ENCODE data around the gene SFMBT2. TPM values are rescaled to one million over a fixed set of nuclear protein-coding genes. Genes with fewer than 3 reads are reported as not detected.

The SFMBT2 gene
- total RNA-seq, 2 experiments from 2014 or later = 7.9 to 8.3 TPM

- Histone ChIP-seq H3K9me2 (ENCODE audit: insufficient read depth, low read length) (no peaks in the 10 kb centered on the region), H3K36me3 (ENCODE audit: insufficient read depth, low read length) (peaks cover 91% of the 10 kb centered on the region), H3K4me3 (ENCODE audit: low read depth, low read length, poor library complexity, severe bottlenecking) (no peak overlapping the region), H4K20me1 (ENCODE audit: insufficient read depth, low read length) (no peaks in the 10 kb centered on the region), H3K9me3 (ENCODE audit: low read length) (peaks cover 14% of the 10 kb centered on the region; the same call in 1 of the 2 replicates), H3K79me2 (ENCODE audit: insufficient read depth, low read depth, low read length) (no peaks in the 10 kb centered on the region), H3K27ac (ENCODE audit: low read depth, low read length, poor library complexity, severe bottlenecking) (no peak overlapping the region), H3K4me1 (ENCODE audit: insufficient read depth, low read length, poor library complexity, severe bottlenecking) (no peaks in the 10 kb centered on the region), H3K4me2 (ENCODE audit: low read length) (no peak overlapping the region), H2AFZ (ENCODE audit: low read length) (no peak overlapping the region)
- intact Hi-C loops (cut with micrococcal nuclease; ENCODE audit: unreplicated experiment) = no loop called here
- no TSS peak for BruUV-seq (replicated peaks)
- no peak for DNase-seq (ENCODE audit: low spot score)
- ChIA-PET POLR2A (no interaction called here), CTCF (ENCODE audit: unreplicated experiment) (no interaction called here)
- no peak for TF ChIP-seq CTCF (conservative IDR thresholded peaks at IDR 0.05; ENCODE audit: low read length)
Observed at GRCh38 chr10:7365027-7365745, 45.6 kb downstream of the SFMBT2 start.

- Histone ChIP-seq H3K36me3 (ENCODE audit: insufficient read depth, low read length) (peaks cover 88% of the 10 kb centered on the region), H3K4me3 (ENCODE audit: low read depth, low read length, poor library complexity, severe bottlenecking) (no peak overlapping the region), H4K20me1 (ENCODE audit: insufficient read depth, low read length) (no peaks in the 10 kb centered on the region), H3K4me1 (ENCODE audit: insufficient read depth, low read length, poor library complexity, severe bottlenecking) (no peaks in the 10 kb centered on the region), H3K9me3 (ENCODE audit: low read length) (peaks cover 14% of the 10 kb centered on the region; the same call in 1 of the 2 replicates), H3K27ac (ENCODE audit: low read depth, low read length, poor library complexity, severe bottlenecking) (no peak overlapping the region), H3K79me2 (ENCODE audit: insufficient read depth, low read depth, low read length) (no peaks in the 10 kb centered on the region), H2AFZ (ENCODE audit: low read length) (no peak overlapping the region), H3K4me2 (ENCODE audit: low read length) (no peak overlapping the region), H3K9me2 (ENCODE audit: insufficient read depth, low read length) (no peaks in the 10 kb centered on the region)
- ChIA-PET CTCF (ENCODE audit: unreplicated experiment) (no interaction called here), POLR2A (no interaction called here)
- intact Hi-C loops (cut with micrococcal nuclease; ENCODE audit: unreplicated experiment) = no loop called here
- BruUV-seq (replicated peaks) = no TSS peak
- DNase-seq (ENCODE audit: low spot score) = no peak
- TF ChIP-seq EZH2phosphoT487 (IDR thresholded peaks at IDR 0.05; ENCODE audit: borderline replicate concordance, low read depth, low read length) (no peak), CTCF (conservative IDR thresholded peaks at IDR 0.05; ENCODE audit: low read length) (no peak)
Observed at GRCh38 chr10:7364474-7364873, 46.4 kb downstream of the SFMBT2 start.

- no peak for DNase-seq (ENCODE audit: low spot score)
- H3K27ac ChIP-seq (ENCODE audit: low read depth, low read length, poor library complexity, severe bottlenecking) = no peak overlapping the region
- no peak for TF ChIP-seq CTCF (conservative IDR thresholded peaks at IDR 0.05; ENCODE audit: low read length)
- no peak for TF ChIP-seq EZH2phosphoT487 (IDR thresholded peaks at IDR 0.05; ENCODE audit: borderline replicate concordance, low read depth, low read length)
- no peak overlapping the region for H2AFZ ChIP-seq (ENCODE audit: low read length)
- no peaks in the 10 kb centered on the region for H3K9me2 ChIP-seq (ENCODE audit: insufficient read depth, low read length)
- no peaks in the 10 kb centered on the region for H3K79me2 ChIP-seq (ENCODE audit: insufficient read depth, low read depth, low read length)
- H3K9me3 ChIP-seq (ENCODE audit: low read length) = peaks cover 14% of the 10 kb centered on the region; the same call in 1 of the 2 replicates
- H4K20me1 ChIP-seq (ENCODE audit: insufficient read depth, low read length) = no peaks in the 10 kb centered on the region
- intact Hi-C loops (cut with micrococcal nuclease; ENCODE audit: unreplicated experiment) = no loop called here
- ChIA-PET CTCF (ENCODE audit: unreplicated experiment) (no interaction called here), POLR2A (interaction anchor here (1.4 kb wide), 1 partner anchor 19 kb away, joined by 3 read pairs; no protein-coding TSS in a partner anchor)
- H3K4me3 ChIP-seq (ENCODE audit: low read depth, low read length, poor library complexity, severe bottlenecking) = no peak overlapping the region
- no TSS peak for BruUV-seq (replicated peaks)
- no peak overlapping the region for H3K4me2 ChIP-seq (ENCODE audit: low read length)
- peaks cover 90% of the 10 kb centered on the region for H3K36me3 ChIP-seq (ENCODE audit: insufficient read depth, low read length)
- H3K4me1 ChIP-seq (ENCODE audit: insufficient read depth, low read length, poor library complexity, severe bottlenecking) = no peaks in the 10 kb centered on the region
Observed at GRCh38 chr10:7363700-7364099, 47.1 kb downstream of the SFMBT2 start.

All from OCI-LY7 (cell line).